AML-193 (cell line): ENCODE results near the gene SLC7A8.

ENCODE experiments used
- DNase-seq, 2 experiments: peaks; one replicate each; lab custom pipeline; 2025; lab: John Stamatoyannopoulos, UW

Gene SLC7A8

GRCh38 chr14:23158779-23159178 is 24.7 kb downstream of the SLC7A8 start:
- no peak for DNase-seq

- DNase-seq = no peak
Observed at GRCh38 chr14:23154964-23155587, 28.4 kb downstream of the SLC7A8 start.

GRCh38 chr14:23153851-23154796 is 29.3 kb downstream of the SLC7A8 start:
- DNase-seq = no peak

- no peak for DNase-seq
Observed at GRCh38 chr14:23151342-23151741, 32.1 kb downstream of the SLC7A8 start.

- DNase-seq = no peak
Observed at GRCh38 chr14:23149745-23150144, 33.7 kb downstream of the SLC7A8 start.

- DNase-seq = no peak
Observed at GRCh38 chr14:23148591-23149249, 34.7 kb downstream of the SLC7A8 start.

- no peak for DNase-seq
Observed at GRCh38 chr14:23147676-23148075, 35.8 kb downstream of the SLC7A8 start.

GRCh38 chr14:23146980-23147379 is 36.5 kb downstream of the SLC7A8 start:
- no peak for DNase-seq

- no peak for DNase-seq
Observed at GRCh38 chr14:23146351-23146910, 37.0 kb downstream of the SLC7A8 start.

- no peak for DNase-seq
Observed at GRCh38 chr14:23145794-23146350, 37.6 kb downstream of the SLC7A8 start.

- no peak for DNase-seq
Observed at GRCh38 chr14:23143911-23144310, 39.5 kb downstream of the SLC7A8 start.

- DNase-seq = no peak
Observed at GRCh38 chr14:23142826-23143225, 40.6 kb downstream of the SLC7A8 start.

- no peak for DNase-seq
Observed at GRCh38 chr14:23141706-23142444, 41.6 kb downstream of the SLC7A8 start.

- no peak for DNase-seq
Observed at GRCh38 chr14:23140371-23140770, 43.1 kb downstream of the SLC7A8 start.

- no peak for DNase-seq
Observed at GRCh38 chr14:23139874-23140273, 43.6 kb downstream of the SLC7A8 start.

- DNase-seq = no peak
Observed at GRCh38 chr14:23137813-23138535, 45.5 kb downstream of the SLC7A8 start.

- no peak for DNase-seq
Observed at GRCh38 chr14:23137192-23137812, 46.2 kb downstream of the SLC7A8 start.

- DNase-seq = no peak
Observed at GRCh38 chr14:23136566-23137133, 46.8 kb downstream of the SLC7A8 start.

GRCh38 chr14:23132970-23133369 is 50.5 kb downstream of the SLC7A8 start:
- DNase-seq = no peak

GRCh38 chr14:23131482-23131881 is 52.0 kb downstream of the SLC7A8 start:
- no peak for DNase-seq
